ENCODE measurements around the gene PLEKHN1. TPM values are rescaled to one million over a fixed set of nuclear protein-coding genes. Genes with fewer than 3 reads are reported as not detected.

PLEKHN1 gene
- total RNA-seq, 1 donor from 2014 or later: 6.4 TPM

DNA sequence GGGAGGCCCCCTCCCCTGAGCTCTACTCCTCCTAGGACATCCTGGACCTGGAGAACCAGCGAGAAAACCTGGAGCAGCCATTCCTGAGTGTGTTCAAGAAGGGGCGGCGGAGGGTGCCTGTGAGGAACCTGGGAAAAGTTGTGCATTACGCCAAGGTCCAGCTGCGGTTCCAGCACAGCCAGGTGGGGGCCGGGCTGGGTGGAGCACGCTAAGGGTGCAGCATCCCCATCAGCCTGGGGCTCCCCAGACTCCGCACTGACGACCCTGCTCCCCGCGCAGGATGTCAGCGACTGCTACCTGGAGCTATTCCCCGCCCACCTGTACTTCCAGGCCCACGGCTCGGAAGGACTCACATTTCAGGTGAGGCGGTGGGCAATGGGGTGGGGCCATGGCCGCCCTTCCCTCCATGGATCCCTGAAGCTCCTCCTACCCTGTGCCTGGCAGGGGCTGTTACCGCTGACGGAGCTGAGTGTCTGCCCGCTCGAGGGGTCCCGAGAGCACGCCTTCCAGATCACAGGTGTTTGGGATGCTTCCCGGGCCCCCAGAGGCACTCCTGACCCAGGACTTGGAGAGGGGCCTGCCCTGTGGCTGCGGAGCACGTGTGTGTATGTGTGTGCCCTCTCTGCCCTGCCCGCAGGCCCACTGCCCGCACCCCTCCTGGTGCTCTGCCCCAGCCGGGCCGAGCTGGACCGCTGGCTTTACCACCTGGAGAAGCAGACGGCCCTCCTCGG is 4.1 kb downstream of the PLEKHN1 start:
- H3K4me1 Mint-ChIP-seq (ENCODE audit: unreplicated experiment): no peaks in the 10 kb centered on the region
- no peaks in the 10 kb centered on the region for H3K9me3 Mint-ChIP-seq
- no peak for DNase-seq (ENCODE audit: extremely low spot score, unreplicated experiment)
- H3K4me3 Mint-ChIP-seq: no peak overlapping the region
- TF ChIP-seq CTCF (conservative IDR thresholded peaks at IDR 0.05): no peak
- no peak overlapping the region for H3K27ac Mint-ChIP-seq
- peaks cover 26% of the 10 kb centered on the region for H3K27me3 Mint-ChIP-seq
- H3K36me3 Mint-ChIP-seq: no peaks in the 10 kb centered on the region

GRCh38 chr1:970973-971730 is 4.9 kb downstream of the PLEKHN1 start:
- Mint-ChIP-seq H3K27ac (no peak overlapping the region), H3K4me1 (ENCODE audit: unreplicated experiment) (peaks cover 4% of the 10 kb centered on the region), H3K36me3 (no peaks in the 10 kb centered on the region), H3K27me3 (peaks cover 31% of the 10 kb centered on the region), H3K9me3 (no peaks in the 10 kb centered on the region), H3K4me3 (no peak overlapping the region)
- DNase-seq (ENCODE audit: extremely low spot score, unreplicated experiment): no peak
- no peak for TF ChIP-seq CTCF (conservative IDR thresholded peaks at IDR 0.05)

DNA sequence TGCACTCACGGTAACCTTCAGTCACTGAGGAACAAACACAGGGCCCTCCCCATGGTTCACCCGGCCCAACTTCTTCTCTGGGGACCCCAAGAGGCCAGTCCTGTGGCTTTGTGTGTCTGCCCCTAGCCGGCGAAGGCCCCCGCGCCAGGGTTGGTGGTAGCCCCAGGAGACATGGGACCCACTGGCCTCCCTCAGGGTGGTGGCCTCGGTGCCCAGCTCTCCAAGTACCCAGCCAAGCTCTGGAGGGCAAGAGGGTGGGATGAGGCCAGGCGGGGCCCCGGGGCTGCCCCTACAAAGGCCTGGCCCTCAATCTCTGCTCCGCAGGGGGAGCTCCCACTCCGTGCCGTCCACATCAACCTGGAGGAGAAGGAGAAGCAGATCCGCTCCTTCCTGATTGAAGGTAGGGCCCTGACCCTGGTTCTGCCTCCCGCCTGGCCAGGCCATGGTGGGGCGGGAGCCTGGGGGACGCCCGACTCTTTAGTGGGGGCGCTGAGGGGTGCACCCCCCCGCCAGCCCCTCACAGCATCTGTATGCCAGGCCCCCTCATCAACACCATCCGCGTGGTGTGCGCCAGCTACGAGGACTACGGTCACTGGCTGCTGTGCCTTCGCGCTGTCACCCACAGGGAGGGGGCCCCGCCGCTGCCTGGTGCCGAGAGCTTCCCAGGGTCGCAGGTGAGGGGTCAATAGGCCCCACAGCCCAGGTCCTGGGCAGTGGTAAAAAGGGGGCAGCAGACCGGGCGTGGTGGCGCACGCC is 5.6 kb downstream of the PLEKHN1 start:
- no peak overlapping the region for H3K4me3 Mint-ChIP-seq
- H3K9me3 Mint-ChIP-seq: no peaks in the 10 kb centered on the region
- DNase-seq (ENCODE audit: extremely low spot score, unreplicated experiment): no peak
- peaks cover 4% of the 10 kb centered on the region for H3K4me1 Mint-ChIP-seq (ENCODE audit: unreplicated experiment)
- no peaks in the 10 kb centered on the region for H3K36me3 Mint-ChIP-seq
- H3K27ac Mint-ChIP-seq: no peak overlapping the region
- no peak for TF ChIP-seq CTCF (conservative IDR thresholded peaks at IDR 0.05)
- H3K27me3 Mint-ChIP-seq: peaks cover 31% of the 10 kb centered on the region

GRCh38 chr1:972726-973458 is 6.6 kb downstream of the PLEKHN1 start:
- Mint-ChIP-seq H3K4me1 (ENCODE audit: unreplicated experiment) (peaks cover 4% of the 10 kb centered on the region), H3K4me3 (no peak overlapping the region), H3K36me3 (no peaks in the 10 kb centered on the region), H3K27me3 (peaks cover 24% of the 10 kb centered on the region), H3K27ac (no peak overlapping the region), H3K9me3 (no peaks in the 10 kb centered on the region)
- no peak for DNase-seq (ENCODE audit: extremely low spot score, unreplicated experiment)
- TF ChIP-seq CTCF (conservative IDR thresholded peaks at IDR 0.05): no peak
